Karpas-422 (cell line): ENCODE data around the gene EOMES. TPM values are rescaled to one million over a fixed set of nuclear protein-coding genes. Genes with fewer than 3 reads are reported as not detected.
"Not testable (repeated sequence)": the region's sequence is repeated elsewhere in the genome, so short reads cannot be mapped to it uniquely, and the experiment has no call there.

ENCODE experiments used
- DNase-seq: peaks from one replicate; pipeline ENCODE4 v3.0.0-alpha.2; 2015
- H2AFZ ChIP-seq: fragments of 200-600 bp; sonication (generic); 2 replicates; pipeline ENCODE4 v1.6.1; 2014; ENCODE audit warnings: antibody characterized with exemption, low read length, mixed read lengths
- H3K27ac ChIP-seq: fragments of 200-600 bp; sonication (generic); 2 replicates; pipeline ENCODE4 v1.5.1; 2014; ENCODE audit warnings: mild to moderate bottlenecking, low read length, moderate library complexity
- H3K27me3 ChIP-seq: fragments of 200-600 bp; sonication (generic); 2 replicates; pipeline ENCODE4 v1.6.1; 2014; ENCODE audit warnings: low read length, mixed read lengths
- H3K36me3 ChIP-seq: fragments of 200-600 bp; sonication (generic); 2 replicates; pipeline ENCODE4 v1.6.1; 2014; ENCODE audit warnings: low read length, mixed read lengths; ENCODE audit not compliant: insufficient read depth
- H3K4me1 ChIP-seq: fragments of 200-600 bp; sonication (generic); 2 replicates; pipeline ENCODE4 v1.6.1; 2014; ENCODE audit warnings: mild to moderate bottlenecking, low read length, mixed read lengths
- H3K4me2 ChIP-seq: fragments of 200-600 bp; sonication (generic); 2 replicates; pipeline ENCODE4 v1.6.1; 2014; ENCODE audit warnings: low read length, low read depth, mild to moderate bottlenecking; ENCODE audit not compliant: poor library complexity, severe bottlenecking
- H3K4me3 ChIP-seq: fragments of 200-600 bp; sonication (generic); 2 replicates; pipeline ENCODE4 v1.5.1; 2014; ENCODE audit warnings: mild to moderate bottlenecking, antibody characterized with exemption, low read length, mixed read lengths
- H3K79me2 ChIP-seq: fragments of 200-600 bp; sonication (generic); 2 replicates; pipeline ENCODE4 v1.6.1; 2014; ENCODE audit warnings: mild to moderate bottlenecking, low read length, mixed read lengths
- H3K9ac ChIP-seq: fragments of 200-600 bp; sonication (generic); 2 replicates; pipeline ENCODE4 v1.6.0; 2014; ENCODE audit warnings: low read length
- H3K9me2 ChIP-seq: fragments of 200-600 bp; sonication (generic), shearing (Covaris generic); replicated peaks from 2 replicates; pipeline ENCODE4 v1.6.0; 2014; ENCODE audit warnings: mild to moderate bottlenecking, low read length, moderate library complexity; ENCODE audit not compliant: insufficient read depth
- H3K9me3 ChIP-seq: fragments of 300-700, 200-600 bp; sonication (generic); 2 replicates; pipeline ENCODE4 v1.6.1; 2014; ENCODE audit warnings: low read length, mixed read lengths
- H4K20me1 ChIP-seq: fragments of 200-600 bp; sonication (generic); 2 replicates; pipeline ENCODE4 v1.6.1; 2014; ENCODE audit warnings: mild to moderate bottlenecking, antibody characterized with exemption, low read length, low read depth; ENCODE audit not compliant: insufficient read depth
- total RNA-seq: library from RNA; depleted of rRNA; stranded (reverse); fragments of >200 nt; shearing (Covaris generic); gene quantifications from 2 replicates; pipeline ENCODE4 v1.2.3, GENCODE V29; 2014; ENCODE audit warnings: low replicate concordance; rRNA removed

Gene EOMES
- total RNA-seq, result 0.54 and 0.60 TPM in 2 replicates

GRCh38 chr3:27721717-27722564, at the start of gene EOMES:
Gene EOMES, minus strand, starts transcription at chr3:27722323. Its CDS starts 29 bp downstream, at chr3:27722294.
- H3K9ac ChIP-seq, result peak within 1 kb of the TSS; percentile 68
- H3K4me3 ChIP-seq, result peak within 1 kb of the TSS; percentile 69
- H3K27ac ChIP-seq, result no peak within 1 kb of the TSS
- peak; percentile 86 for DNase-seq
- no peak within 1 kb of the TSS for H2AFZ ChIP-seq
- H3K9me3 ChIP-seq, result no peaks in the 10 kb centered on the region
- H3K9me2 ChIP-seq, result no peaks in the 10 kb centered on the region
- no peaks in the 10 kb centered on the region for H4K20me1 ChIP-seq
- H3K4me2 ChIP-seq, result peak within 1 kb of the TSS; percentile 64
- H3K27me3 ChIP-seq, result no peaks in the 10 kb centered on the region
- no peaks in the 10 kb centered on the region for H3K36me3 ChIP-seq
- H3K79me2 ChIP-seq, result no peaks in the 10 kb centered on the region
- H3K4me1 ChIP-seq, result peaks cover 3% of the 10 kb centered on the region; the same call in 1 of the 2 replicates

- H3K4me1 ChIP-seq, H3K9me2 ChIP-seq, H3K9me3 ChIP-seq, H2AFZ ChIP-seq, H3K27ac ChIP-seq, H3K4me3 ChIP-seq, H3K4me2 ChIP-seq, H3K9ac ChIP-seq, DNase-seq, H3K27me3 ChIP-seq, H3K79me2 ChIP-seq, H3K36me3 ChIP-seq, H4K20me1 ChIP-seq: not testable (repeated sequence)
Measured at GRCh38 chr3:27770384-27770783, 48.3 kb upstream of the EOMES start.

- Histone ChIP-seq H3K27me3 (no peaks in the 10 kb centered on the region), H3K9me3 (no peaks in the 10 kb centered on the region), H3K4me1 (no peaks in the 10 kb centered on the region), H3K4me2 (no peak overlapping the region), H3K9me2 (no peaks in the 10 kb centered on the region), H3K27ac (no peak overlapping the region), H3K36me3 (no peaks in the 10 kb centered on the region), H2AFZ (no peak overlapping the region), H3K79me2 (no peaks in the 10 kb centered on the region), H3K9ac (no peak overlapping the region), H3K4me3 (no peak overlapping the region), H4K20me1 (no peaks in the 10 kb centered on the region)
- DNase-seq, result no peak
Measured at GRCh38 chr3:27767000-27767399, 44.9 kb upstream of the EOMES start.

- no peak overlapping the region for H2AFZ ChIP-seq
- H3K79me2 ChIP-seq, result no peaks in the 10 kb centered on the region
- no peaks in the 10 kb centered on the region for H3K9me2 ChIP-seq
- no peaks in the 10 kb centered on the region for H3K36me3 ChIP-seq
- no peaks in the 10 kb centered on the region for H4K20me1 ChIP-seq
- H3K4me3 ChIP-seq, result no peak overlapping the region
- no peaks in the 10 kb centered on the region for H3K27me3 ChIP-seq
- no peaks in the 10 kb centered on the region for H3K9me3 ChIP-seq
- no peak overlapping the region for H3K27ac ChIP-seq
- DNase-seq, result no peak
- H3K4me2 ChIP-seq, result no peak overlapping the region
- no peak overlapping the region for H3K9ac ChIP-seq
- no peaks in the 10 kb centered on the region for H3K4me1 ChIP-seq
Measured at GRCh38 chr3:27758083-27758482, 36.0 kb upstream of the EOMES start.

- no peak for DNase-seq
- Histone ChIP-seq H3K9me3 (no peaks in the 10 kb centered on the region), H3K9ac (no peak overlapping the region), H3K27ac (no peak overlapping the region), H4K20me1 (no peaks in the 10 kb centered on the region), H3K4me3 (no peak overlapping the region), H3K79me2 (no peaks in the 10 kb centered on the region), H3K9me2 (no peaks in the 10 kb centered on the region), H3K4me2 (no peak overlapping the region), H3K4me1 (no peaks in the 10 kb centered on the region), H3K36me3 (no peaks in the 10 kb centered on the region), H3K27me3 (no peaks in the 10 kb centered on the region), H2AFZ (no peak overlapping the region)
Measured at GRCh38 chr3:27756877-27757276, 34.8 kb upstream of the EOMES start.

- Histone ChIP-seq H4K20me1 (no peaks in the 10 kb centered on the region), H3K9ac (no peak overlapping the region), H3K79me2 (no peaks in the 10 kb centered on the region), H3K9me2 (no peaks in the 10 kb centered on the region), H3K4me1 (no peaks in the 10 kb centered on the region), H3K4me2 (no peak overlapping the region), H2AFZ (no peak overlapping the region), H3K9me3 (no peaks in the 10 kb centered on the region), H3K36me3 (no peaks in the 10 kb centered on the region), H3K4me3 (no peak overlapping the region), H3K27ac (no peak overlapping the region), H3K27me3 (no peaks in the 10 kb centered on the region)
- DNase-seq, result no peak
Measured at GRCh38 chr3:27752926-27753325, 30.8 kb upstream of the EOMES start.

GRCh38 chr3:27749643-27750042, 27.5 kb upstream of the EOMES start:
- H3K4me2 ChIP-seq, result no peak overlapping the region
- no peaks in the 10 kb centered on the region for H3K79me2 ChIP-seq
- no peak overlapping the region for H3K4me3 ChIP-seq
- H3K36me3 ChIP-seq, result no peaks in the 10 kb centered on the region
- no peaks in the 10 kb centered on the region for H3K4me1 ChIP-seq
- no peaks in the 10 kb centered on the region for H4K20me1 ChIP-seq
- no peaks in the 10 kb centered on the region for H3K27me3 ChIP-seq
- no peak overlapping the region for H3K27ac ChIP-seq
- H3K9me3 ChIP-seq, result no peaks in the 10 kb centered on the region
- no peak overlapping the region for H3K9ac ChIP-seq
- no peak overlapping the region for H2AFZ ChIP-seq
- H3K9me2 ChIP-seq, result no peaks in the 10 kb centered on the region
- no peak for DNase-seq

- Histone ChIP-seq H4K20me1 (no peaks in the 10 kb centered on the region), H3K9me3 (no peaks in the 10 kb centered on the region), H3K9me2 (no peaks in the 10 kb centered on the region), H3K79me2 (no peaks in the 10 kb centered on the region), H3K27ac (no peak overlapping the region), H3K4me2 (no peak overlapping the region), H3K36me3 (no peaks in the 10 kb centered on the region), H3K9ac (no peak overlapping the region), H2AFZ (no peak overlapping the region), H3K27me3 (no peaks in the 10 kb centered on the region), H3K4me3 (no peak overlapping the region), H3K4me1 (no peaks in the 10 kb centered on the region)
- DNase-seq, result no peak
Measured at GRCh38 chr3:27746838-27747237, 24.7 kb upstream of the EOMES start.
